GM19043 (cell line): Measurements from ENCODE around the gene ZNF791.
"Not testable (repeated sequence)": the region's sequence is repeated elsewhere in the genome, so short reads cannot be mapped to it uniquely, and the experiment has no call there.

Source experiments
- ATAC-seq: cut with Tn5 transposase; IDR thresholded peaks from one replicate; pipeline ENCODE4 v1.9.1; 2021; ENCODE audit warnings: low read depth; ENCODE audit not compliant: unreplicated experiment

The ZNF791 gene

GRCh38 chr19:12628040-12629022 is 17.6 kb downstream of the ZNF791 start:
- no peak for ATAC-seq

- ATAC-seq: no peak
These were observed 18.5 kb downstream of the ZNF791 start for GRCh38 chr19:12629215-12629614.

GRCh38 chr19:12636631-12637030 is 25.9 kb downstream of the ZNF791 start:
- ATAC-seq: no peak

- ATAC-seq: no peak
These were observed 28.0 kb downstream of the ZNF791 start for GRCh38 chr19:12638611-12639182.

GRCh38 chr19:12639901-12640613 is 29.3 kb downstream of the ZNF791 start:
- no peak for ATAC-seq

GRCh38 chr19:12641456-12641855 is 30.7 kb downstream of the ZNF791 start:
- ATAC-seq: no peak

- ATAC-seq: no peak
These were observed 31.8 kb downstream of the ZNF791 start for GRCh38 chr19:12642506-12642905.

- not testable (repeated sequence) for ATAC-seq
These were observed 33.0 kb downstream of the ZNF791 start for GRCh38 chr19:12643716-12644115.

- ATAC-seq: no peak
These were observed 35.8 kb downstream of the ZNF791 start for GRCh38 chr19:12646551-12646950.

GRCh38 chr19:12647047-12647446 is 36.3 kb downstream of the ZNF791 start:
- ATAC-seq: no peak

- ATAC-seq: no peak
These were observed 36.9 kb downstream of the ZNF791 start for GRCh38 chr19:12647490-12648071.

GRCh38 chr19:12648088-12648487 is 37.4 kb downstream of the ZNF791 start:
- no peak for ATAC-seq

- no peak for ATAC-seq
These were observed 39.2 kb downstream of the ZNF791 start for GRCh38 chr19:12649941-12650340.

- ATAC-seq: no peak
These were observed 41.5 kb downstream of the ZNF791 start for GRCh38 chr19:12652219-12652618.

GRCh38 chr19:12655546-12655945 is 44.8 kb downstream of the ZNF791 start:
- no peak for ATAC-seq

GRCh38 chr19:12656899-12657571 is 46.3 kb downstream of the ZNF791 start:
- no peak for ATAC-seq

GRCh38 chr19:12657966-12658365 is 47.2 kb downstream of the ZNF791 start:
- ATAC-seq: no peak

- ATAC-seq: no peak
These were observed 50.3 kb downstream of the ZNF791 start for GRCh38 chr19:12660980-12661379.

GRCh38 chr19:12664406-12665280 is 53.9 kb downstream of the ZNF791 start:
- no peak for ATAC-seq

GRCh38 chr19:12665281-12665573 is 54.5 kb downstream of the ZNF791 start:
- no peak for ATAC-seq
